ENCODE measurements around the gene ST7L.

Gene ST7L

GRCh38 chr1:112544011-112544688 lies 74.8 kb downstream of the ST7L start:
- DNase-seq, result no peak

GRCh38 chr1:112542206-112542973 lies 76.6 kb downstream of the ST7L start:
- no peak for DNase-seq

- no peak for DNase-seq
Observed at GRCh38 chr1:112541299-112541698, 77.6 kb downstream of the ST7L start.

- no peak for DNase-seq
Observed at GRCh38 chr1:112540226-112540794, 78.6 kb downstream of the ST7L start.

GRCh38 chr1:112538883-112539282 lies 80.1 kb downstream of the ST7L start:
- no peak for DNase-seq

GRCh38 chr1:112537456-112537855 lies 81.5 kb downstream of the ST7L start:
- DNase-seq, result no peak

- DNase-seq, result no peak
Observed at GRCh38 chr1:112536561-112536960, 82.4 kb downstream of the ST7L start.

GRCh38 chr1:112533029-112533428 lies 85.9 kb downstream of the ST7L start:
- DNase-seq, result no peak

GRCh38 chr1:112532064-112532463 lies 86.9 kb downstream of the ST7L start:
- DNase-seq, result no peak

GRCh38 chr1:112530832-112531231 lies 88.1 kb downstream of the ST7L start:
- no peak for DNase-seq

GRCh38 chr1:112529301-112529700 lies 89.6 kb downstream of the ST7L start:
- DNase-seq, result no peak

GRCh38 chr1:112528076-112528475 lies 90.9 kb downstream of the ST7L start:
- no peak for DNase-seq

GRCh38 chr1:112527266-112528010 lies 91.5 kb downstream of the ST7L start:
- DNase-seq, result no peak

GRCh38 chr1:112524986-112525385 lies 94.0 kb downstream of the ST7L start:
- DNase-seq, result no peak

- no peak for DNase-seq
Observed at GRCh38 chr1:112524251-112524650, 94.7 kb downstream of the ST7L start.

- DNase-seq, result no peak
Observed at GRCh38 chr1:112522621-112523020, 96.3 kb downstream of the ST7L start.

- no peak for DNase-seq
Observed at GRCh38 chr1:112520166-112520565, 98.8 kb downstream of the ST7L start.

GRCh38 chr1:112518186-112518585 lies 100.8 kb downstream of the ST7L start:
- no peak for DNase-seq

- DNase-seq, result no peak
Observed at GRCh38 chr1:112517646-112518045, 101.3 kb downstream of the ST7L start.

GRCh38 chr1:112517231-112517630 lies 101.7 kb downstream of the ST7L start:
- no peak for DNase-seq

- no peak for DNase-seq
Observed at GRCh38 chr1:112516141-112516540, 102.8 kb downstream of the ST7L start.

GRCh38 chr1:112515311-112516009 lies 103.5 kb downstream of the ST7L start:
- DNase-seq, result no peak

- no peak for DNase-seq
Observed at GRCh38 chr1:112514901-112515300, 104.0 kb downstream of the ST7L start.

Data from NCI-H1694 treated with DMSO at 0.1 percent for 48 hours (cell line).